Activated CD4-positive, CD25-positive, alpha-beta regulatory T cell treated with anti-CD3 and anti-CD28 coated beads, Interleukin-2, amount 50 U/mL, for 16 hours (primary cell): ENCODE measurements around the gene INAFM2.

ENCODE experiments used
- DNase-seq: peaks from one replicate; pipeline ENCODE4 v3.0.0-alpha.2; 2020; ENCODE audit warnings: low read depth, low spot score

The INAFM2 gene

GRCh38 chr15:40361640-40362039 is 38.1 kb downstream of the INAFM2 start:
- DNase-seq = no peak

- DNase-seq = no peak
These were observed 40.1 kb downstream of the INAFM2 start for GRCh38 chr15:40363611-40364010.

- no peak for DNase-seq
These were observed 40.8 kb downstream of the INAFM2 start for GRCh38 chr15:40364251-40364650.

- DNase-seq = no peak
These were observed 41.5 kb downstream of the INAFM2 start for GRCh38 chr15:40365016-40365415.

DNA sequence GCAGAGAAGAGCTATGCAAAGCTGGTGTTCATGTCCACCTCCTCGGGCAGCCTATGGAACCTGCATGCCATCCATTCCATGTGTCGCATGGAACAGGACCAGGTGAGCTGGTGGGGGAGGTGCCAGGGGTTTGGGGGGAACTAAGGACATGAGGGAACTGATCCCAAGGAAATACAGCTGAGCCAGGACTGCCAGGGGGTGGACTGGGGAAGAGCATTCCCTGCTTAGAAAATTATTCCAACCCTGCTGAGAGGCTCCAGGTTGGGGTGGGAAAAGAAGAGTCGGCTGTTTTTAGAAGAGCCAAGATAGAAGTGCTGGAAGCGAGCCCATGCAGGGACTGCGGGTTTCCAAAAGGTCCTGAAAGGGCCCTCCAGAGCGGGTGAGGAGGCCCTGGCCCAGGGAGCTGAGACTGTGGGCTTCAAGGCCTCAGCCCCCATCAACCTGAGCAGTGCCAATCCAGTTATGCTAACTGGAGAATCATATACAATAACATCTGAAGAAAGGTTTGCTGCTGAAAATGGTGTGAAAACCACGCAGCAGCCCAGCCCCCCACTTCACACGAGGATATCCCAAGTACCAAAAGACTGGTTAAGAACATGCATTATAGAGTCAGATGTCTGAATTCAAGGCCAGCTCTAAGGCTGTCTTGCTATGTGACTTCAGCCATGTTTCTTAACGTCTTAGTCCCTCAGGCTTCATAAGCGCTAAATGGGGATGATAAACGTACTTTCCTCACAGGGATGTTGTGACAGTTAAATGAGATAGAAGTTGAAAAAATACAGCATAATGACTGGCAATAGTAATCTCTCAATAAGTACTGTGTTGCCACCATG is 42.3 kb downstream of the INAFM2 start:
- DNase-seq = no peak

DNA sequence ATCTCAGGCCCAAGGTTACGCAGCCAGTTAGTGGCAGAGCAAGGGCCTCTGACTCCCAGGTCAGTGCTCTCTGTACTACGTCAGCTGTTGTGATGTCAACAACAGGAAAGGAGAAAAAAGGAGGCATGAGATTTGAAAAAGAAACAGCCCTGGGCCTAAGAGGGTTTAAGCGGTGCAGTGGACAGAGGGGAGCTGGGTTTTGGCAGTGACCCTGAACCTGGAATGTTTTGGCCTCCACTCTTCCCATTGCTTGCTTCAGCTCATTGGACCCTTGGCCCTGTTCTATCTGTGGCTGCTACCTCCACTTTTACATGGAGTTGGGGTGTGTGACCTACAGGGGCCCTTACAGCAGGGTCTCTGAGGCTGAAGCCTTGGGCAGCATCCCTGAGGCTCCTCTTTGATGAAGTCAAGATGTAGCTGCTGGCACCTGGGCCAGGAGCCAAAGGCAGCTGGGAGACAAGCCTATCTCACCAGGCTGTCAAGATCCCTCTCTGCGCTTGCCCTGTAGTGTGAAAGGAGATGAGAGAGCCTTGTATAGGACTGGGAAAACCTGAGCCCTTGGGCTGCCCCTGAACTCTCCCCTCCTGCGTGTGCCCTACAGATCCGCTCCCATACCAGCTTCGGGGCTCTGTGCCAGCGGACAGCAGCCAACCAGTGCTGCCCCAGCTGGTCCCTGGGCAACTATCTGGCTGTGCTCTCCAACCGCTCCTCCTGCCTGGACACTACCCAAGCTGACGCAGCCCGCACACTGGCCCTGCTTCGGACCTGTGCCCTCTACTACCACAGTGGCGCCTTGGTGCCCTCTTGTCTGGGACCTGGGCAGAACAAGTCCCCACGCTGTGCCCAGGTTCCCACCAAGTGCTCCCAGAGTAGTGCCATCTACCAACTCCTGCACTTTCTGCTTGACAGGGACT is 43.2 kb downstream of the INAFM2 start:
- DNase-seq = no peak

GRCh38 chr15:40367371-40367685 is 43.8 kb downstream of the INAFM2 start:
- DNase-seq = no peak

GRCh38 chr15:40367686-40368611 is 44.5 kb downstream of the INAFM2 start:
- peak; percentile 73 for DNase-seq

DNA sequence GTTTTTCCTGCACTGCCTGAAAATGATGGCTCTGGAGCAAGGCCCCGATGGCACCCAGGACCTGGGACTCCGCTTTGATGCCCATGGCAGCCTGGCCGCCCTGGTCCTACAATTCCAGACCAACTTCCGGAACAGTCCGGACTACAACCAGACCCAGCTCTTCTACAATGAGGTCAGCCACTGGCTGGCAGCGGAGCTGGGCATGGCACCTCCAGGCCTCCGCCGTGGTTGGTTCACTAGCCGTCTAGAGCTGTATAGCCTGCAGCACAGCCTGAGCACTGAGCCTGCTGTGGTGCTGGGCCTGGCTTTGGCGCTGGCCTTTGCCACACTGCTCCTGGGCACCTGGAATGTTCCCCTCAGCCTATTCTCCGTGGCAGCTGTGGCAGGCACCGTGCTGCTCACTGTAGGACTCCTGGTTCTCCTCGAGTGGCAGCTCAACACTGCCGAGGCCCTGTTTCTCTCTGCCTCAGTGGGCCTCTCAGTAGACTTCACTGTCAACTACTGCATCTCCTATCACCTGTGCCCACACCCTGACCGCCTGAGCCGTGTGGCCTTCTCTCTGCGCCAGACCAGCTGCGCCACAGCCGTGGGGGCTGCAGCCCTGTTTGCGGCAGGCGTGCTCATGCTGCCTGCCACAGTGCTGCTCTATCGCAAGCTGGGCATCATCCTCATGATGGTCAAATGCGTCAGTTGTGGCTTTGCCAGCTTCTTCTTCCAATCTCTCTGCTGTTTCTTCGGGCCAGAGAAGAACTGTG is 45.4 kb downstream of the INAFM2 start:
- no peak for DNase-seq

DNA sequence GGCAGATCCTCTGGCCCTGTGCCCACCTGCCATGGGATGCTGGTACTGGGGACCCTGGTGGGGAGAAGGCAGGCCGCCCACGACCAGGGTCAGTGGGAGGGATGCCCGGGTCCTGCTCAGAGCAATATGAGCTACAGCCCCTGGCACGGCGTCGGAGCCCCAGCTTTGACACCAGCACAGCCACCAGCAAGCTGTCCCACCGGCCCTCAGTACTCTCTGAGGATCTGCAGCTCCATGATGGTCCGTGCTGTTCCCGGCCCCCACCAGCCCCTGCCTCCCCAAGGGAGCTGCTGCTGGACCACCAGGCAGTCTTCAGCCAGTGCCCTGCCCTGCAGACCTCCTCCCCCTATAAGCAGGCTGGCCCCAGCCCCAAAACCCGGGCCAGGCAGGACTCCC is 46.0 kb downstream of the INAFM2 start:
- DNase-seq = no peak

- no peak for DNase-seq
These were observed 46.5 kb downstream of the INAFM2 start for GRCh38 chr15:40369971-40370370.

DNA sequence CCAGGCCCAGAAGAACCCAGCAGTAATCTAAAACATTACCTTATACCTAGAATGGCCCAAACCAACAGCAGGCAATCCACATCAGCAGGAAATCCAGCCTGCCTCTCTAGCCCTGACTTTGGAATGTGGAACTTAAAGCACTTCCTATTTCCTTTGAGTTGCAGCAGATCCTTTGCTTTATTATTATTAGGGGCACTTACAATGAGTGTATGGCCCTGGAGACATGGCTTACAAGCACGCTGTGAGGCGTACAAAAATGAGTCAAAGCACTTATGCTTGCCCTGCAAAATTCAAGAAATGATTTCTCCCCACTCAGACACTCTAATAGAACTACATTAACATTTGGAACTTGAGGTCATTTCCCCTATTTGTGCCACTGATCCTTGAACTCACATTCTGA is 49.5 kb downstream of the INAFM2 start:
- no peak for DNase-seq
